MM.1S (cell line): ENCODE results near the gene PTPRO.

Experiments
- DNase-seq: peaks from one replicate; pipeline ENCODE4 v3.0.0-alpha.2; 2015
- H2AFZ ChIP-seq: fragments of 300-600 bp; sonication (generic); 2 replicates; pipeline ENCODE4 v1.6.0; 2016; ENCODE audit warnings: antibody characterized with exemption, low read length
- H3F3A ChIP-seq: fragments of 300-600 bp; sonication (generic); 2 replicates; pipeline ENCODE4 v1.6.1; 2016; ENCODE audit warnings: mild to moderate bottlenecking, antibody characterized with exemption, low read length, moderate library complexity, mixed read lengths; ENCODE audit not compliant: insufficient read depth
- H3K27ac ChIP-seq: fragments of 300-600 bp; sonication (generic); 2 replicates; pipeline ENCODE4 v1.5.1; 2016; ENCODE audit warnings: mild to moderate bottlenecking, low read length
- H3K27me3 ChIP-seq: fragments of 300-600 bp; sonication (generic); replicated peaks from 2 replicates; pipeline ENCODE4 v1.6.0; 2016; ENCODE audit warnings: low read length; ENCODE audit not compliant: insufficient read depth
- H3K36me3 ChIP-seq: fragments of 300-600 bp; sonication (generic); replicated peaks from 2 replicates; pipeline ENCODE4 v1.6.1; 2016; ENCODE audit warnings: mild to moderate bottlenecking, low read length, mixed read lengths; ENCODE audit not compliant: insufficient read depth
- H3K4me1 ChIP-seq: fragments of 300-600 bp; sonication (generic); 2 replicates; pipeline ENCODE4 v1.6.1; 2016; ENCODE audit warnings: low read length, mixed read lengths
- H3K4me2 ChIP-seq: fragments of 300-600 bp; sonication (generic); 2 replicates; pipeline ENCODE4 v1.6.0; 2016; ENCODE audit warnings: low read depth, low read length
- H3K4me3 ChIP-seq: fragments of 300-600 bp; sonication (generic); 2 replicates; pipeline ENCODE4 v1.5.1; 2016; ENCODE audit warnings: low read length, mixed read lengths
- H3K79me2 ChIP-seq: fragments of 300-600 bp; sonication (generic); 2 replicates; pipeline ENCODE4 v1.6.1; 2016; ENCODE audit warnings: mixed run types, low read length, mixed read lengths
- H3K9ac ChIP-seq: fragments of 300-600 bp; sonication (generic); 2 replicates; pipeline ENCODE4 v1.6.1; 2016; ENCODE audit warnings: low read length, mixed read lengths
- H3K9me2 ChIP-seq: fragments of 300-600 bp; sonication (generic); replicated peaks from 2 replicates; pipeline ENCODE4 v1.6.1; 2016; ENCODE audit warnings: mild to moderate bottlenecking, low read length, mixed read lengths; ENCODE audit not compliant: insufficient read depth
- H3K9me3 ChIP-seq: fragments of 300-600 bp; sonication (generic); replicated peaks from 2 replicates; pipeline ENCODE4 v1.6.1; 2016; ENCODE audit warnings: mild to moderate bottlenecking, low read length, mixed read lengths; ENCODE audit not compliant: insufficient read depth
- H4K20me1 ChIP-seq: fragments of 300-600 bp; sonication (generic); 2 replicates; pipeline ENCODE4 v1.6.1; 2016; ENCODE audit warnings: mild to moderate bottlenecking, low read length, moderate library complexity, mixed read lengths; ENCODE audit not compliant: insufficient read depth
- EZH2 ChIP-seq: fragments of 300-600 bp; sonication (generic); optimal IDR thresholded peaks from 2 replicates; pipeline ENCODE3; 2017; ENCODE audit warnings: low read depth, mild to moderate bottlenecking, antibody characterized with exemption, low read length, mixed read lengths
- EZH2phosphoT487 ChIP-seq: fragments of 300-600 bp; sonication (generic); IDR thresholded peaks from 2 replicates; pipeline ENCODE4 v1.6.1; 2018; ENCODE audit warnings: antibody characterized with exemption, low read length
- TF ChIP-seq, protein P1 (sequence below): fragments of 300-600 bp; sonication (generic); IDR thresholded peaks from 2 replicates; pipeline ENCODE4 v1.5.1; 2016; ENCODE audit warnings: antibody characterized with exemption, low read length, mixed read lengths

PTPRO gene

DNA sequence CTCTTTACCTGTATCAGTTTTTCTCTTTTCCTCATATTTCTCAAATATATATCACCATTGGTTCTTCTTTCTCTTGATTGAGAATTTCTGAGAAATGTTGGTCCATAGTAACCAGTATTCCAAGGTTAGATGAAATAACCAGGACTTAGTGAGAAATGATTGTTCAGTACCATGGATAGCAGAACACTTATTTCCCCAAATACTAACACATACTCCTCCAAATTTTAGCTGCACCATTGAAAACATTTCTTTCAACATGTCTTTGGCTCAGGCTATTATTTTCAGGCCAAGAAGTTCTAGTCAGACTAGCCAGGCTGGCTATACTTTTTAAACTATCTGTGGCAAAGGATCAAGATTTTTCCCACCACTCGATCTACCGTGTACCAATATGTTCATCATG is 113.3 kb downstream of the PTPRO start:
- DNase-seq = no peak
- Histone ChIP-seq H3K9me3 (no peaks in the 10 kb centered on the region), H3K9me2 (no peaks in the 10 kb centered on the region), H4K20me1 (no peaks in the 10 kb centered on the region), H3K27me3 (no peaks in the 10 kb centered on the region), H3K4me1 (no peaks in the 10 kb centered on the region), H3K4me2 (no peak overlapping the region), H3K4me3 (no peak overlapping the region), H3K79me2 (no peaks in the 10 kb centered on the region), H3K9ac (no peak overlapping the region), H3F3A (no peaks in the 10 kb centered on the region), H3K27ac (no peak overlapping the region), H3K36me3 (no peaks in the 10 kb centered on the region), H2AFZ (no peak overlapping the region)
- TF ChIP-seq, protein P1, sequence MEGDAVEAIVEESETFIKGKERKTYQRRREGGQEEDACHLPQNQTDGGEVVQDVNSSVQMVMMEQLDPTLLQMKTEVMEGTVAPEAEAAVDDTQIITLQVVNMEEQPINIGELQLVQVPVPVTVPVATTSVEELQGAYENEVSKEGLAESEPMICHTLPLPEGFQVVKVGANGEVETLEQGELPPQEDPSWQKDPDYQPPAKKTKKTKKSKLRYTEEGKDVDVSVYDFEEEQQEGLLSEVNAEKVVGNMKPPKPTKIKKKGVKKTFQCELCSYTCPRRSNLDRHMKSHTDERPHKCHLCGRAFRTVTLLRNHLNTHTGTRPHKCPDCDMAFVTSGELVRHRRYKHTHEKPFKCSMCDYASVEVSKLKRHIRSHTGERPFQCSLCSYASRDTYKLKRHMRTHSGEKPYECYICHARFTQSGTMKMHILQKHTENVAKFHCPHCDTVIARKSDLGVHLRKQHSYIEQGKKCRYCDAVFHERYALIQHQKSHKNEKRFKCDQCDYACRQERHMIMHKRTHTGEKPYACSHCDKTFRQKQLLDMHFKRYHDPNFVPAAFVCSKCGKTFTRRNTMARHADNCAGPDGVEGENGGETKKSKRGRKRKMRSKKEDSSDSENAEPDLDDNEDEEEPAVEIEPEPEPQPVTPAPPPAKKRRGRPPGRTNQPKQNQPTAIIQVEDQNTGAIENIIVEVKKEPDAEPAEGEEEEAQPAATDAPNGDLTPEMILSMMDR = no peak
- TF ChIP-seq EZH2 = no peak
- no peak for TF ChIP-seq EZH2phosphoT487

DNA sequence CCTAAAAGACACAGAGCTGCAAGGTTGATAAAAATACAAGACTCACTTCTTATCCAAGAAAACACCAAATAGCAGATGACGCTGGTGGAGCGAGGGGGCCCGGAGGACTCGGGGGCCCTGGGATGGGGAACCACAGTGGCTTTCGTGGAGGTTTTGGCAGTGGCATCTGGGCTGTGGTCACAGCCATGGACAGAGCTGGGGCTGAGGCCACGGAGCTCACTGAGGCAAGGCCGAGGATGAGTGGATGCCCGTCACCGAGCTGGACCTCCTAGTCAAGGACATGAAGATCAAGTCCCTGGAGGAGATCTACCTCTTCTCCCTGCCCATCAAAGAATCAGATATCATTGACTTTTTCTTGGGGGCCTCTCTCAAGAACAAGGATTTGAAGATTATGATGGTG is 117.2 kb downstream of the PTPRO start:
- no peaks in the 10 kb centered on the region for H3F3A ChIP-seq
- no peaks in the 10 kb centered on the region for H3K9me3 ChIP-seq
- H3K9me2 ChIP-seq = no peaks in the 10 kb centered on the region
- H4K20me1 ChIP-seq = no peaks in the 10 kb centered on the region
- no peaks in the 10 kb centered on the region for H3K27me3 ChIP-seq
- H3K79me2 ChIP-seq = no peaks in the 10 kb centered on the region
- no peak overlapping the region for H3K27ac ChIP-seq
- no peak for DNase-seq
- H3K4me3 ChIP-seq = no peak overlapping the region
- H3K9ac ChIP-seq = no peak overlapping the region
- TF ChIP-seq EZH2phosphoT487 = no peak
- TF ChIP-seq, protein P1 = no peak
- TF ChIP-seq EZH2 = no peak
- no peaks in the 10 kb centered on the region for H3K4me1 ChIP-seq
- no peaks in the 10 kb centered on the region for H3K36me3 ChIP-seq
- no peak overlapping the region for H3K4me2 ChIP-seq
- H2AFZ ChIP-seq = no peak overlapping the region

DNA sequence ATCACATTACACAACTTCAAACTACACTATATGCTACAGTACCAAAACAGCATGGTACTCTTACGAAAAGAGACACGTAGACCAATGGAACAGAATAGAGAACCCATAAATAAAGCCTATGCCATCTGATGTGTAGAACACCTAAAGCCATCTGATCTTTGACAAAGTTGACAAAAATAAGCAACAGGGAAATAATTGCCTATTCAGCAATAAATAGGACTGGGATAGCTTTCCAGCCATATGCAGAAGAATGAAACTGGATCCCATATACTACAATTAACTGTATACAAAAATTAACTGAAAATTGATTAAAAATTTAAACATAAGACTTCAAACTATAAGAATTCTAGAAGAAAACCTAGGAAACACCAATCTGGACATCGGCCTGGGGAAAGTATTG is 120.7 kb downstream of the PTPRO start:
- Histone ChIP-seq H4K20me1 (no peaks in the 10 kb centered on the region), H3K4me2 (no peak overlapping the region), H3K27ac (no peak overlapping the region), H3K4me3 (no peak overlapping the region), H3F3A (no peaks in the 10 kb centered on the region), H2AFZ (no peak overlapping the region), H3K9ac (no peak overlapping the region), H3K9me2 (no peaks in the 10 kb centered on the region), H3K27me3 (no peaks in the 10 kb centered on the region), H3K9me3 (no peaks in the 10 kb centered on the region), H3K36me3 (no peaks in the 10 kb centered on the region), H3K79me2 (no peaks in the 10 kb centered on the region), H3K4me1 (no peaks in the 10 kb centered on the region)
- TF ChIP-seq, protein P1 = no peak
- no peak for TF ChIP-seq EZH2
- no peak for TF ChIP-seq EZH2phosphoT487
- no peak for DNase-seq

DNA sequence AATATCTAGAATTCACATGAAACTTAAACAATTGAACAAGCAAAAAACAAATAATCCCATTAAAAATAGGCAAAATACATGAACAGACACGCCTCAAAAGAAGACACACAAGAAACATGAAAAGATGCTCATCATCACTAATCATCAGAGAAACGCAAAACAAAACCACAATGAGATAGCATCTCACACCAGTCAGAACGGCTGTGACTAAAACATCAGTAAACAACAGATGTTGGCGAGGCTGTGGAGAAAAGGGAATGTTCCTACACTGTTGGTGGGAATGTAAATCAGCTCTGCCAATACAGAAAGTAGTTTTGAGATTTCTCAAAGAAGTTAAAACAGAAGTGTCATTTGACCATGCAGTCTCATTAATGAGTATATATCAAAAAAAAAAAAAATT is 121.3 kb downstream of the PTPRO start:
- Histone ChIP-seq H3K79me2 (no peaks in the 10 kb centered on the region), H3K4me1 (no peaks in the 10 kb centered on the region), H3K9ac (no peak overlapping the region), H3K4me3 (no peak overlapping the region), H3K9me2 (no peaks in the 10 kb centered on the region), H3K9me3 (no peaks in the 10 kb centered on the region), H4K20me1 (no peaks in the 10 kb centered on the region), H3K4me2 (no peak overlapping the region), H3K27me3 (no peaks in the 10 kb centered on the region), H3K27ac (no peak overlapping the region), H3K36me3 (no peaks in the 10 kb centered on the region), H2AFZ (no peak overlapping the region), H3F3A (no peaks in the 10 kb centered on the region)
- TF ChIP-seq, protein P1 = no peak
- no peak for TF ChIP-seq EZH2phosphoT487
- no peak for TF ChIP-seq EZH2
- DNase-seq = no peak
